HEK293T (cell line): ENCODE measurements around the gene INS.

ENCODE experiments used
- ELF4 ChIP-seq: fragments of 450-650 bp; IDR thresholded peaks from 2 replicates; pipeline ENCODE4 v1.6.1; 2017; ENCODE audit warnings: antibody characterized with exemption
- SUZ12 ChIP-seq: fragments of 450-650 bp; IDR thresholded peaks from 2 replicates; pipeline ENCODE4 v1.6.1; 2016; ENCODE audit warnings: mild to moderate bottlenecking

DNA sequence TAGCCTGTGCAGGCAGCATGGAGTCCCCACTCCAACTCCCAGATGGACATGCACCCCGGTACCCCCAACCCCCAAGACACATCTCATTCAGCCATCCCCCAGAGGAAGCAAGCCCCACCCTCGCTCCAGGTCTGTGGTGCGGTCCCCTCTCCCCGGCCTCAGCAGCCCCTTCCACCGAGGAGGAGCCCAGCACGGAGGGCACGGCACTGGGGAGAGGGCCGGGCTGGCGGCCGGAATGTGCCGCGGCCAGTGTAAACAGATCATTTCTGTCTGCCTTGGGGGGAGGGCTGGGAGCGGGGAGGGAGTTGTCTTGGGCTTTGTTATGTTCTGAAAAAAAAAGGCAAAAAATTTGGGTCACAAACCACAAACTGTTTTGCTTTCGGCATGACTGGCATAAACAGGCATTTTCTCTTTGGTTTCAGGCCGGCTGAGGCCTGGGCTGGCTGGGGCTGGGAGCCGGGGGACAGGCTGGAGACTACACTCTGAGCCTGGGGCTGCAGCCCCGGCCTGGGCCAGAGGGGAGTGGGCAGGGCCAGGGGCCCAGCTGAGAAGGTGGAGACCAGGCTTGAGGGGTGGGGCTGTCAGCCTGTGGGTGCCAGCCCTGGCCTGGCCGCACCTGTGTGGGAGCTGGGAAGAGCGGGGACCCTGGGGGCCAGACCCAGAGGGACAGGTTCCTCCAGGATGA is 38.6 kb downstream of the INS start:
- TF ChIP-seq SUZ12, result no peak
- TF ChIP-seq ELF4, result no peak
